IPS-NIHi7 (cell line): Measurements from ENCODE around the gene TSPAN18.

Experiments
- DNase-seq: peaks from one replicate; pipeline ENCODE4 v3.0.0; 2012; ENCODE audit warnings: mixed read lengths; ENCODE audit errors: extremely low spot score

The TSPAN18 gene

GRCh38 chr11:44957040-44957515, 230.3 kb downstream of the TSPAN18 start:
- no peak for DNase-seq

GRCh38 chr11:44957776-44958564, 231.2 kb downstream of the TSPAN18 start:
- no peak for DNase-seq

GRCh38 chr11:44959064-44959463, 232.3 kb downstream of the TSPAN18 start:
- DNase-seq = no peak

GRCh38 chr11:44960200-44960845, 233.6 kb downstream of the TSPAN18 start:
- DNase-seq = no peak

- no peak for DNase-seq
Observed at GRCh38 chr11:44962464-44962863, 235.7 kb downstream of the TSPAN18 start.

- no peak for DNase-seq
Observed at GRCh38 chr11:44963136-44963535, 236.4 kb downstream of the TSPAN18 start.

- no peak for DNase-seq
Observed at GRCh38 chr11:44963948-44964347, 237.2 kb downstream of the TSPAN18 start.

- DNase-seq = no peak
Observed at GRCh38 chr11:44964526-44965209, 237.9 kb downstream of the TSPAN18 start.

- DNase-seq = no peak
Observed at GRCh38 chr11:44966694-44967093, 239.9 kb downstream of the TSPAN18 start.

- DNase-seq = no peak
Observed at GRCh38 chr11:44967930-44968496, 241.3 kb downstream of the TSPAN18 start.

GRCh38 chr11:44968510-44968909, 241.7 kb downstream of the TSPAN18 start:
- no peak for DNase-seq

GRCh38 chr11:44969651-44970252, 243.0 kb downstream of the TSPAN18 start:
- no peak for DNase-seq

- no peak for DNase-seq
Observed at GRCh38 chr11:44970293-44970692, 243.5 kb downstream of the TSPAN18 start.

- DNase-seq = no peak
Observed at GRCh38 chr11:44971185-44971584, 244.4 kb downstream of the TSPAN18 start.

GRCh38 chr11:44972746-44973435, 246.1 kb downstream of the TSPAN18 start:
- DNase-seq = no peak

GRCh38 chr11:44973632-44974401, 247.1 kb downstream of the TSPAN18 start:
- no peak for DNase-seq

GRCh38 chr11:44974402-44975000, 247.7 kb downstream of the TSPAN18 start:
- no peak for DNase-seq

GRCh38 chr11:44976576-44976975, 249.8 kb downstream of the TSPAN18 start:
- DNase-seq = no peak

GRCh38 chr11:44977493-44977984, 250.8 kb downstream of the TSPAN18 start:
- DNase-seq = peak; percentile 72
